Ectodermal cell (in vitro differentiated cells): ENCODE results near the gene RCSD1.

ENCODE experiments used
- H3K27ac ChIP-seq: 2 replicates; pipeline ENCODE4 v1.7.0; 2013; ENCODE audit warnings: mild to moderate bottlenecking, low read depth, low read length; ENCODE audit not compliant: insufficient read depth, poor library complexity, severe bottlenecking
- H3K27me3 ChIP-seq: 2 replicates; pipeline ENCODE4 v1.7.0; 2013; ENCODE audit warnings: mild to moderate bottlenecking, low read length; ENCODE audit not compliant: insufficient read depth, control insufficient read depth, poor library complexity, severe bottlenecking
- H3K36me3 ChIP-seq: one replicate; pipeline ENCODE4 v1.7.0; 2013; ENCODE audit warnings: low read length; ENCODE audit not compliant: control insufficient read depth, insufficient read depth
- H3K4me1 ChIP-seq: one replicate; pipeline ENCODE4 v1.7.0; 2013; ENCODE audit warnings: low read length; ENCODE audit not compliant: control insufficient read depth, insufficient read depth
- H3K4me3 ChIP-seq: 2 replicates; pipeline ENCODE4 v1.7.0; 2013; ENCODE audit warnings: low read depth, low read length, control low read depth; ENCODE audit not compliant: insufficient read depth
- H3K9me3 ChIP-seq: 2 replicates; pipeline ENCODE4 v1.7.0; 2013; ENCODE audit warnings: mild to moderate bottlenecking, low read length, moderate library complexity; ENCODE audit not compliant: control insufficient read depth
- WGBS, 2 experiments: methylation state at CpG; one replicate each; pipeline ENCODE4 v1.1.7; 2013; ENCODE audit warnings: missing lambda C conversion rate in 2 of 2; 5-methylcytosine and 5-hydroxymethylcytosine counted together

RCSD1 gene

GRCh38 chr1:167675440-167675839, 45.4 kb downstream of the RCSD1 start:
- Histone ChIP-seq H3K27me3 (no peaks in the 10 kb centered on the region), H3K36me3 (no peaks in the 10 kb centered on the region), H3K4me3 (no peak overlapping the region), H3K4me1 (no peaks in the 10 kb centered on the region), H3K27ac (no peak overlapping the region), H3K9me3 (no peaks in the 10 kb centered on the region)
- WGBS, 2 experiments, result 96 to 97% methylated on average over 5 of the region's 5 CpGs

GRCh38 chr1:167676205-167676915, 46.3 kb downstream of the RCSD1 start:
- Histone ChIP-seq H3K36me3 (no peaks in the 10 kb centered on the region), H3K4me3 (no peak overlapping the region), H3K27ac (no peak overlapping the region), H3K27me3 (no peaks in the 10 kb centered on the region), H3K4me1 (no peaks in the 10 kb centered on the region), H3K9me3 (no peaks in the 10 kb centered on the region)
- WGBS, 2 experiments, result 94 to 97% methylated on average over 2 of the region's 2 CpGs

- Histone ChIP-seq H3K27me3 (no peaks in the 10 kb centered on the region), H3K4me1 (no peaks in the 10 kb centered on the region), H3K9me3 (no peaks in the 10 kb centered on the region), H3K4me3 (no peak overlapping the region), H3K27ac (no peak overlapping the region), H3K36me3 (no peaks in the 10 kb centered on the region)
- WGBS, 2 experiments, result 85 to 90% methylated on average over 7 of the region's 7 CpGs
Measured at GRCh38 chr1:167676916-167677848, 47.1 kb downstream of the RCSD1 start.

- Histone ChIP-seq H3K9me3 (no peaks in the 10 kb centered on the region), H3K4me3 (no peak overlapping the region), H3K27me3 (no peaks in the 10 kb centered on the region), H3K4me1 (peaks cover 5% of the 10 kb centered on the region), H3K27ac (no peak overlapping the region), H3K36me3 (no peaks in the 10 kb centered on the region)
- 92 to 94% methylated on average over 10 of the region's 10 CpGs for WGBS, 2 experiments
Measured at GRCh38 chr1:167678422-167678821, 48.4 kb downstream of the RCSD1 start.

GRCh38 chr1:167678838-167679237, 48.8 kb downstream of the RCSD1 start:
- Histone ChIP-seq H3K4me1 (peaks cover 9% of the 10 kb centered on the region), H3K27me3 (no peaks in the 10 kb centered on the region), H3K27ac (no peak overlapping the region), H3K9me3 (no peaks in the 10 kb centered on the region), H3K4me3 (no peak overlapping the region), H3K36me3 (no peaks in the 10 kb centered on the region)
- 94 to 99% methylated on average over 3 of the region's 3 CpGs for WGBS, 2 experiments

GRCh38 chr1:167679714-167680113, 49.7 kb downstream of the RCSD1 start:
- Histone ChIP-seq H3K36me3 (no peaks in the 10 kb centered on the region), H3K27me3 (no peaks in the 10 kb centered on the region), H3K4me3 (no peak overlapping the region), H3K4me1 (peaks cover 14% of the 10 kb centered on the region), H3K9me3 (no peaks in the 10 kb centered on the region), H3K27ac (no peak overlapping the region)
- WGBS, 2 experiments, result 96% methylated on average over 6 of the region's 6 CpGs

- Histone ChIP-seq H3K9me3 (no peaks in the 10 kb centered on the region), H3K36me3 (no peaks in the 10 kb centered on the region), H3K27ac (no peak overlapping the region), H3K4me1 (peaks cover 14% of the 10 kb centered on the region), H3K27me3 (no peaks in the 10 kb centered on the region), H3K4me3 (no peak overlapping the region)
- WGBS, 2 experiments, result 80 to 87% methylated on average over 3 of the region's 3 CpGs
Measured at GRCh38 chr1:167681024-167681423, 51.0 kb downstream of the RCSD1 start.

- H3K36me3 ChIP-seq, result no peaks in the 10 kb centered on the region
- 84 to 89% methylated on average over 5 of the region's 5 CpGs for WGBS, 2 experiments
- peaks cover 14% of the 10 kb centered on the region for H3K4me1 ChIP-seq
- H3K9me3 ChIP-seq, result no peaks in the 10 kb centered on the region
- H3K4me3 ChIP-seq, result no peak overlapping the region
- H3K27ac ChIP-seq, result no peak overlapping the region
- no peaks in the 10 kb centered on the region for H3K27me3 ChIP-seq
Measured at GRCh38 chr1:167681451-167682098, 51.5 kb downstream of the RCSD1 start.

- no peaks in the 10 kb centered on the region for H3K9me3 ChIP-seq
- no peak overlapping the region for H3K27ac ChIP-seq
- H3K4me1 ChIP-seq, result peaks cover 14% of the 10 kb centered on the region
- H3K4me3 ChIP-seq, result no peak overlapping the region
- WGBS, 2 experiments, result 86 to 91% methylated on average over 6 of the region's 6 CpGs
- H3K27me3 ChIP-seq, result no peaks in the 10 kb centered on the region
- no peaks in the 10 kb centered on the region for H3K36me3 ChIP-seq
Measured at GRCh38 chr1:167683226-167683625, 53.2 kb downstream of the RCSD1 start.
